Activated gamma-delta T cell treated with Interleukin-2 at 50 U/mL for 16 hours (primary cell): Measurements from ENCODE around the gene EHD2.
"Not testable (repeated sequence)": the region's sequence is repeated elsewhere in the genome, so short reads cannot be mapped to it uniquely, and the experiment has no call there.

Experiments used
- DNase-seq: peaks from one replicate; pipeline ENCODE4 v3.0.0-alpha.2; 2020

Gene EHD2

GRCh38 chr19:47716270-47716937 lies 3.2 kb downstream of the EHD2 start:
- DNase-seq, result no peak

- DNase-seq, result not testable (repeated sequence)
Measured at GRCh38 chr19:47718415-47719046, 5.3 kb downstream of the EHD2 start.

GRCh38 chr19:47719047-47719859 lies 6.0 kb downstream of the EHD2 start:
- DNase-seq, result no peak

- no peak for DNase-seq
Measured at GRCh38 chr19:47720669-47721422, 7.6 kb downstream of the EHD2 start.

GRCh38 chr19:47723581-47723940 lies 10.3 kb downstream of the EHD2 start:
- no peak for DNase-seq

GRCh38 chr19:47725759-47726401 lies 12.7 kb downstream of the EHD2 start:
- DNase-seq, result no peak

GRCh38 chr19:47726467-47726866 lies 13.2 kb downstream of the EHD2 start:
- DNase-seq, result no peak

GRCh38 chr19:47728295-47728694 lies 15.1 kb downstream of the EHD2 start:
- DNase-seq, result not testable (repeated sequence)

GRCh38 chr19:47729468-47729798 lies 16.2 kb downstream of the EHD2 start:
- no peak for DNase-seq

- no peak for DNase-seq
Measured at GRCh38 chr19:47729799-47730520, 16.7 kb downstream of the EHD2 start.

- DNase-seq, result no peak
Measured at GRCh38 chr19:47730521-47730889, 17.3 kb downstream of the EHD2 start.

- DNase-seq, result no peak
Measured at GRCh38 chr19:47730910-47731309, 17.7 kb downstream of the EHD2 start.

GRCh38 chr19:47735131-47735530 lies 21.9 kb downstream of the EHD2 start:
- DNase-seq, result no peak

GRCh38 chr19:47740866-47741519 lies 27.8 kb downstream of the EHD2 start:
- no peak for DNase-seq

GRCh38 chr19:47741544-47742140 lies 28.4 kb downstream of the EHD2 start:
- DNase-seq, result no peak

GRCh38 chr19:47742634-47743033 lies 29.4 kb downstream of the EHD2 start:
- no peak for DNase-seq

GRCh38 chr19:47745010-47745901 lies 32.0 kb downstream of the EHD2 start, which contains the start of gene NOP53:
TSS of gene NOP53 (plus strand) at chr19:47745546. CDS start at chr19:47745560, 14 bp downstream.
- DNase-seq, result peak; percentile 97

GRCh38 chr19:47746129-47746528 lies 32.9 kb downstream of the EHD2 start:
- DNase-seq, result not testable (repeated sequence)

- no peak for DNase-seq
Measured at GRCh38 chr19:47749326-47749725, 36.1 kb downstream of the EHD2 start.

GRCh38 chr19:47750752-47751151 lies 37.5 kb downstream of the EHD2 start:
- DNase-seq, result no peak
